ENCODE results near the gene MRPL54.
"Not testable (repeated sequence)": the region's sequence is repeated elsewhere in the genome, so short reads cannot be mapped to it uniquely, and the experiment has no call there.

MRPL54 gene

DNA sequence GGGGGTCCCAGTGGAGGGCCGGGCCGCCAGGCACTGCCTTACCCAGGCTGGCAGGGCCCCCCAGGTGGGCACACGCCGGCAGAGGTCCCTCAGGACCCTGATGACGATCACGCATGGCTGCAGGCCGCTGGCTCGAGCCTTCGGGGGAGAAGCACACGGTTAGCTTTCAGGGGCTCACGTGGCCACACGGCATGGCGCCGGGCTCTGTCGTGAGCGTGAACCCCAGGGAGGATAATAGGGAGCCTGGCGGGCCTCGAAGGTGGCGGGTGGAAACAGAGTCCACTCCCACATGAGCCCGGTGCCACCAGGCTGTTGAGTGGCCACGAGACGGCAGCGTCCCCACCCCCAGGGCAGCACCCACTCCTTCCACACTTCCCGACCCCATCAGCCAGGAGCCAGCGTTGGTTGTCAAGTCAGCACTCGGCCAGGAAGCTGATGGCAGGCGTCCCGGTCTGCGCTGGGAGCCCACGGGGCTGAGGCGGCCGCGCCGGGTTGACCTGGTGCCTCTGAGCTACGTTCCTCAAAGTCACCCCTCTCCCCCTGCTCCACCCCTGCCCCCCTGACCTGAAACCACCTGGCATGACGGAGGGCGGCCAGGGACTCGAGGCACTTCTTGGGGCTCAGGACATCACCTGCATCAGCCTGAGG lies 48.4 kb downstream of the MRPL54 start:
- DNase-seq (ENCODE audit: low read depth) = no peak

DNA sequence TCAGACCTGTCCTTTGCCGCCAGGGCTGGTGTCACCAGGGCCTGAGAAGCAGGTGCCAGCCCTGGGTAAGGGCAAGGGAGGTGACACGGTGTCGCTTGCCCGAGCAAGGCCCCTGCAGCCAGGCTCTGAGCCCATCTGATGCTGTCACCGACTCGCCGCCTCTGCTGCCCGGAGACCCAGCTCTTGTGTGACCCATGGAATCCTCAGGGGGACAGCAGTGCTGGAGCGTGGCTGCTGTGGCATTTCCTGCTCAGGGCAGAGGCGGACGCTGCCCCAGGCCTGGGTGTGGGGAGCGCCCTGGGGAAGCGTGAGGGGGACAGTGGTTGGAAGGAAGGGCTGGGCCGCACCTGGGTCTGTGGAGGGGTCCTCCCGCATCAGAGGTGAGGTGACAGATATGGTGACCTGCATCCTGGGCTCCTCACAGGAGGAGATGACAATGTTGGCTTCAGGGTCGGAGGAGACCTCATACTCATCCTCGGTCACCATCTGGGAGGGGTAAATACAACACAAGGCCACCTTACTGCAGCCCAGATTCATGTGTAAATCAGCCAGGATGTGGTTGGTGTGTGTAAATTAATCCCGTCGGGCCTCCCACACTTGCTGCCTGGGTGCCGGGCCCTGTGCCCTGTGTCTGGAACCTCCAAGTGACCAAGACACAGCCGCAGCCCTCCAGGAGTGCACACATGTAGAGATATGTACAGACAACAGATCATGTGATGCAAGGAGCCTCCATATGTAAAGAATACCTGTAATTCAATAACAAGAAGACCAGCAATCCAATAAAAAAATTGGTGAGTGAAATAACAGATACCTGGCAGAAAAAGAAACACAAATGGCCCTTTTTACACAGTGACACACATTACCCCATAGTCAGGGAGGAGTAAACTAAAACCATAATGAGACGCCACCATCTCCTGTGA lies 51.3 kb downstream of the MRPL54 start:
- DNase-seq (ENCODE audit: low read depth) = no peak

DNA sequence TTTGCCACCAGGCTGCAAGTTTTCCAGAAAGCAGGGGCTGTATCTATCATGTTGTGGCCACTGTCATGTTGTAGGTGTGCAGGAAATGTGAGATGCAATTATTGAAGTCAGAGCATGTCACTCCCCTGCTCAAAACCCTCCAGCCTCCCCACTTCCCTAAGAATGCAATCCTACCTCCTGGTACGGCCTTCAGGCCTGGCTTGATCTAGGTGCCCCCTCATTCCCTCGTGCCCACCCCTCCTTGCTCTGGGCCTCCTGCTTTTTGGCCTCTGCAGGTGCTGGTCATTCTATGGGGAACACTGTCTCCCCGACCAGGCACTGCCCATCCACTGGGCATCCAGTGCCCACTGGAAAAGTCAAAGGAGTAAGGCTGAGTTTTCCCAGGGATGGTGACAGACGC lies 52.2 kb downstream of the MRPL54 start:
- no peak for DNase-seq (ENCODE audit: low read depth)

DNA sequence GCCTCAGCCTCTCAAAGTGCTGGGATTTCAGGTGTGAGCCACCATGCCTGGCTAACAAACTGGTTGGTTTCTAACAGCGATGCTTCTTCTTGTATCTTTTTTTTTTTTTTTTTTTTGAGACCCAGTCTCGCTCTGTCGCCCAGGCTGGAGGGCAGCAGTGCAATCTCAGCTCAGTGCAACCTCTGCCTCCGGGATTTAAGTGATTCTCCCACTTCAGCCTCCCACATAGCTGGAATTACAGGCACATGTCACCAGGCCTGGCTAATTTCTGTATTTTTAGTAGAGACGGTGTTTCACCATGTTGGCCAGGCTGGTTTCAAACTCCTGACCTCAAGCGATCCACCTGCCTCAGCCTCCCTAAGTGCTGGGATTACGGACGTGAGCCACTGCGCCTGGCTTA lies 53.7 kb downstream of the MRPL54 start:
- DNase-seq (ENCODE audit: low read depth) = not testable (repeated sequence)

DNA sequence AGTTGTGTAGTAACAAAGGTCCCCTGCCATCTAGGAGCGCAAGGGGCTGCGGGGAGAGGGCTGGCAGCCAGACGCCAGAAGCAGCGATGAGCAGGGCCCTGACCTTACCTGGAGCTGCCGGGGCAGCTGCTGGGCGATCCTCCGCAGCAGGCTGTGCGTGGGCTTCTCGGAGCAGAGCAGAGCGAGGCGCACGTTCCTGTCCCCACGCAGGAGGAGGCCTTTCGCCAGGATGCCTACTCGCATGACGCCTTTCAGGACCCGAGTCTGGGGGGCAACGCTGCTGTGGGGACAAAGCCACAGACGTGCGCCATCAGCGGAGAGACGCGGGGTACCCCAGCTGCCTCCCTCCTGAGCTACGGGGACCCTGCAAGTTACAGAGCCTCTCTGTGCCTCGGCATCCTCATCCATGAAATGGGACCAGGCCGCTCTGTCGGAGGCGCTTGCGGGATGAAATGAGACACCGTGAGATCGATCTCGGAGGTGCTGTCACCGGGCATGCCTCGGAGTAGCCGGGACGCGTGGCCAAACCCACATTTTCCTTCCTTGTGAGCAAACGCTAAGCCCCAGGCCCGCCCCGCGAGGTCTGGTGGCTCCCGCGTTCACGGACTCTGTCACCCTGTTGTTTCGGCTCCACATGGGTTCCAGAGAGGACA lies 54.2 kb downstream of the MRPL54 start:
- DNase-seq (ENCODE audit: low read depth) = no peak
